ENCODE measurements around the gene KIAA0513.

DNA sequence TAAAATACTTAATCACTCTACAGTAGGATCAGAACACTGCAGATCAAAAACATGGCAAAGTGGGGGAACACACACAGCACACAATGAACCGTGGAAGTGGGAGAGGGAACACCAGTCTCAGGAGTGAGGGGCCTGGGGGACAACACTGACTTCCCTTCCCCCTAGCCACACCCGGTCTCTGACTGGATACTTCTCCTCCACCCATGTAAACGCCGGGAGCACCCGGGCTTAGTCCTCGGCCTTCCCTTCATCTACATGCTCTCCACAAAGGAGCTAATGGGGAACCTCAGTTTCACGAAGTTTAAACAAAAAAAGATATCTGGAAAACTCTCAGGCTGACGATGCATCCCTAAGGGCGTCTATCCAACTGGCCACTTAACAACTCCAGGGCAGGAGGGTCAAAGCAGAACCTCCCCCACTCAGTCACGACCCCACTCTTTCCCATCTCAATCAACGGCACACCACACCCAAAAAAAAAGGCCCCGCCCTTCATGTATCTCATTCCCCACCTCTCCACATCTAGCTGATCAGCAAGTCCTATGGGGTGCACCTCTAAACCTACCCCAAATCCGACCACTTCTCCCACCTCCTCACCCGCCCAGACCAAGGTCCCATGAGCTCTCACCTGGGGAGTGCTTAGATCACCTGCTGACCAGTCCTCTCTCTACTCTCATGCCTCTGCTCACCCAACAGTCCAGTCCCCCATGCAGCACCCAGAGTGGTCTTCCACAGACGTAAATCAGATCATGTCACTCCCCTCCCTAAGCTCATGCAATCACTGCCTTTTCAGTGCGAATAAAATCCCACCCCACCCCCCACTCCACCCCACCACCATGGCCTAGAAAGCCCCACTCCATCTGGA lies 23.6 kb upstream of the KIAA0513 start:
- TF ChIP-seq REST (IDR thresholded peaks at IDR 0.05; ENCODE audit: insufficient read depth in 1 of 2, low read depth in 2 of 2, low read length in 2 of 2) (no peak), TAF1 (IDR thresholded peaks at IDR 0.05; ENCODE audit: borderline replicate concordance, insufficient read depth, low read length) (no peak), POLR2AphosphoS5 (IDR thresholded peaks at IDR 0.05; ENCODE audit: low read depth, low read length) (no peak), SIN3A (IDR thresholded peaks at IDR 0.05; ENCODE audit: borderline replicate concordance, insufficient read depth, low read length) (no peak)
